ENCODE data around the gene RANBP2.

The RANBP2 gene

DNA sequence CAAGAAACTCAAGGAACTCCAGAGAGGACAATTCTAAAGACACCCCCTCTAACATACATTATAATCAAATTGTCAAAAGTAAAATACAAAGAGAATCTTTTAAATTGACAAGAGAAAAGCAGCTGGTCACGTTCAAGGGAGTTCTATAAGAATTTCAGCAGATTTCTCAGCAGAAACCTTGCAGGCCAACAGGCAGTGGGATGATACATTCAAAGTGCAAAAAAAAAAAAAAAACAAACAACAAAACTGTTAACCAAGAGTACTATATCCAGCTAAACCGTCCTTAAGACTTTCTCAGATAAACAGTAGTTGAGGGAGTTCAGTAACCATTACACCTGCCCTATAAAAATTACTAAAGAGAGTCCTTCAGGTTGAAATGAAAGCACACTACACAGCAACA lies 101.2 kb downstream of the RANBP2 start:
- peaks cover 4% of the 10 kb centered on the region; the same call in 1 of the 2 replicates for H3K36me3 ChIP-seq (ENCODE audit: insufficient read depth)

DNA sequence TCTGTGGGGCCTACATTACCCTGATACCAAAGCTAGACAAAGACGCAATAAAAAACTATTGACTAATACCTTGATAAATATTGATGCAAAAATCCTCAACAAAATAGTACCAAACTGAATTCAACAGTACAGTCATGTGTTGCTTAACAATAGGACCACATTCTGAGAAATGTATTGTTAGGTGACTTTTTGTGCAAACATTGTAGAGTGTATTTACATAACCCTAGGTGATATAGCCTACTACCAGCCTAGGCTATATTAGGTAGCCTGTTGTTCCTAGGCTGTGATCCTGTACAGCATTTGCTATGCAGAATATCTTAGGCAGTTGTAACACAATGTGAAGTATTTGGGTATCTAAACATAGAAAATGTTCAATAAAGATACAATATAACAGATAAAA lies 104.0 kb downstream of the RANBP2 start:
- no peak overlapping the region for H3K9ac ChIP-seq
- no peak for TF ChIP-seq CTCF (conservative IDR thresholded peaks at IDR 0.05; ENCODE audit: low read depth, low read length)
- H3K4me1 ChIP-seq (ENCODE audit: low read depth, poor library complexity, severe bottlenecking): no peaks in the 10 kb centered on the region
- peaks cover 4% of the 10 kb centered on the region; the same call in 1 of the 2 replicates for H3K36me3 ChIP-seq (ENCODE audit: insufficient read depth)
- no peak overlapping the region for H3K27ac ChIP-seq
- no peak overlapping the region for H2AFZ ChIP-seq (ENCODE audit: low read depth)
- H3K27me3 ChIP-seq (ENCODE audit: insufficient read depth, low read depth): no peaks in the 10 kb centered on the region
- no peak overlapping the region for H3K4me2 ChIP-seq
- no peaks in the 10 kb centered on the region for H4K20me1 ChIP-seq (ENCODE audit: insufficient read depth)
- no peaks in the 10 kb centered on the region for H3K79me2 ChIP-seq (ENCODE audit: insufficient read depth, low read depth)
- no peak overlapping the region for H3K4me3 ChIP-seq (IDR thresholded peaks at IDR 0.05; ENCODE audit: insufficient read depth, low read depth, low read length)

More for the DNA sequence above, 101.2 kb downstream of the RANBP2 start:
- no peaks in the 10 kb centered on the region for H3K79me2 ChIP-seq (ENCODE audit: insufficient read depth, low read depth)
- no peak overlapping the region for H3K9ac ChIP-seq
- H2AFZ ChIP-seq (ENCODE audit: low read depth): no peak overlapping the region
- H3K4me2 ChIP-seq: no peak overlapping the region
- no peaks in the 10 kb centered on the region for H4K20me1 ChIP-seq (ENCODE audit: insufficient read depth)
- H3K4me3 ChIP-seq (IDR thresholded peaks at IDR 0.05; ENCODE audit: insufficient read depth, low read depth, low read length): no peak overlapping the region
- H3K27ac ChIP-seq: no peak overlapping the region
- no peaks in the 10 kb centered on the region for H3K4me1 ChIP-seq (ENCODE audit: low read depth, poor library complexity, severe bottlenecking)
- TF ChIP-seq CTCF (conservative IDR thresholded peaks at IDR 0.05; ENCODE audit: low read depth, low read length): no peak
- no peaks in the 10 kb centered on the region for H3K27me3 ChIP-seq (ENCODE audit: insufficient read depth, low read depth)

DNA sequence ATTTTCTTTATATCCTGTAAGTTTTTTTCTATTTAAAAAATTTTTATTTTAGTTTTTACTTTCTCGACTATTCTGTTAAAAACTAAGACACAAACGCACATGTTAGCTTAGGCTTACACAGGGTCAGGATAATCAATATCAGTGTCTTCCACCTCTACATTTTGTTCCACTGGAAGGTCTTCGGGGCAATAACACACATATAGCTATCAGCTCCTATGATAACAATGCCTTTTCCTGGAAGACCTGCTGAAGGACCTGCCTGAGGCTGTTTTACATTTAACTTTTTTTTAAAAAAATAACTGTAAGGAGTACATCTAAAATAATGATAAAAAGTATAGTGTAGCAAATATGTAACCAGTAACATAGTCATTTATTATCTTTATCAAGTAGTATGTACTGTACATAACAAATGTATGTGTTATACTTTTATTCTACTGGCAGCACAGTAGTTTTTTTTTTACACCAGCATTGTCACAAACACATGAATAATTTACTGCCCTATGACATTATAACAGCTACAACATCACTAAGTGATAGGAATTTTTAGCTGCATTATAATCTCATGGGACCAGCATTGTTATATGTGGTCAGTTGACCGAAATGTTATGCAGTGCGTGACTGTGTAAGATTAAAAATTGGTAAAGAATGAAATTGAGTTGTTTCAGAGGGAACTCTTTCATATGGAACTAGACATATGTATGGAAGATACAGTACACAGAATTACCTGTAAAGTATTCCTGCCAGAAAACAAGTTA lies 105.2 kb downstream of the RANBP2 start:
- peaks cover 4% of the 10 kb centered on the region; the same call in 1 of the 2 replicates for H3K36me3 ChIP-seq (ENCODE audit: insufficient read depth)
- H3K4me1 ChIP-seq (ENCODE audit: low read depth, poor library complexity, severe bottlenecking): no peaks in the 10 kb centered on the region
- no peaks in the 10 kb centered on the region for H3K79me2 ChIP-seq (ENCODE audit: insufficient read depth, low read depth)
- H3K4me3 ChIP-seq (IDR thresholded peaks at IDR 0.05; ENCODE audit: insufficient read depth, low read depth, low read length): no peak overlapping the region
- no peak overlapping the region for H3K27ac ChIP-seq
- no peak overlapping the region for H3K4me2 ChIP-seq
- H3K27me3 ChIP-seq (ENCODE audit: insufficient read depth, low read depth): no peaks in the 10 kb centered on the region
- H3K9ac ChIP-seq: no peak overlapping the region
- no peaks in the 10 kb centered on the region for H4K20me1 ChIP-seq (ENCODE audit: insufficient read depth)
- H2AFZ ChIP-seq (ENCODE audit: low read depth): no peak overlapping the region
- TF ChIP-seq CTCF (conservative IDR thresholded peaks at IDR 0.05; ENCODE audit: low read depth, low read length): no peak

- Histone ChIP-seq H3K9ac (no peak overlapping the region), H3K4me1 (ENCODE audit: low read depth, poor library complexity, severe bottlenecking) (no peaks in the 10 kb centered on the region), H3K4me2 (no peak overlapping the region), H4K20me1 (ENCODE audit: insufficient read depth) (no peaks in the 10 kb centered on the region), H3K4me3 (IDR thresholded peaks at IDR 0.05; ENCODE audit: insufficient read depth, low read depth, low read length) (no peak overlapping the region), H3K36me3 (ENCODE audit: insufficient read depth) (no peaks in the 10 kb centered on the region), H3K27me3 (ENCODE audit: insufficient read depth, low read depth) (no peaks in the 10 kb centered on the region), H3K79me2 (ENCODE audit: insufficient read depth, low read depth) (no peaks in the 10 kb centered on the region), H2AFZ (ENCODE audit: low read depth) (no peak overlapping the region), H3K27ac (no peak overlapping the region)
- TF ChIP-seq CTCF (conservative IDR thresholded peaks at IDR 0.05; ENCODE audit: low read depth, low read length): no peak
Observed at GRCh38 chr2:108825254-108825653, 106.0 kb downstream of the RANBP2 start.

All from KMS-11 (cell line).